Stimulated activated CD8-positive, alpha-beta memory T cell treated with anti-CD3 and anti-CD28 coated beads, Interleukin-7, amount 100 ng/mL, for 1 hour (primary cell): ENCODE data around the gene QSER1.
"Not testable (repeated sequence)": the region's sequence is repeated elsewhere in the genome, so short reads cannot be mapped to it uniquely, and the experiment has no call there.

Experiments
- DNase-seq, 2 donors: peaks; one replicate each; pipeline ENCODE4 v3.0.0-alpha.2; 2020; ENCODE audit warnings: low read depth in 2 of 2

Gene QSER1

GRCh38 chr11:32892355-32893092 lies at the start of gene QSER1:
Gene QSER1 (plus strand): TSS chr11:32892811. CDS start chr11:32893126, 315 bp downstream.
- peak; percentile 36 to 41 for DNase-seq

- DNase-seq, result no peak
Measured at GRCh38 chr11:32843544-32843943, 49.1 kb upstream of the QSER1 start.

- DNase-seq, result no peak
Measured at GRCh38 chr11:32847511-32847910, 45.1 kb upstream of the QSER1 start.

GRCh38 chr11:32849761-32850160 lies 42.9 kb upstream of the QSER1 start:
- DNase-seq, result no peak

GRCh38 chr11:32851251-32851650 lies 41.4 kb upstream of the QSER1 start:
- DNase-seq, result no peak

- no peak for DNase-seq
Measured at GRCh38 chr11:32852207-32852606, 40.4 kb upstream of the QSER1 start.

- no peak for DNase-seq
Measured at GRCh38 chr11:32855601-32856000, 37.0 kb upstream of the QSER1 start.

GRCh38 chr11:32858731-32859130 lies 33.9 kb upstream of the QSER1 start:
- no peak for DNase-seq

- no peak for DNase-seq
Measured at GRCh38 chr11:32861850-32862577, 30.6 kb upstream of the QSER1 start.

GRCh38 chr11:32864555-32864954 lies 28.1 kb upstream of the QSER1 start:
- DNase-seq, result no peak

GRCh38 chr11:32868752-32869151 lies 23.9 kb upstream of the QSER1 start:
- DNase-seq, result not testable (repeated sequence)

GRCh38 chr11:32870676-32871075 lies 21.9 kb upstream of the QSER1 start:
- DNase-seq, result no peak

GRCh38 chr11:32874132-32874531 lies 18.5 kb upstream of the QSER1 start:
- no peak for DNase-seq

GRCh38 chr11:32881286-32881685 lies 11.3 kb upstream of the QSER1 start:
- DNase-seq, result no peak

GRCh38 chr11:32883421-32883820 lies 9.2 kb upstream of the QSER1 start:
- no peak for DNase-seq

- DNase-seq, result no peak
Measured at GRCh38 chr11:32884023-32884422, 8.6 kb upstream of the QSER1 start.

GRCh38 chr11:32884770-32885384 lies 7.7 kb upstream of the QSER1 start:
- DNase-seq, result no peak

- DNase-seq, result no peak
Measured at GRCh38 chr11:32885556-32885955, 7.1 kb upstream of the QSER1 start.

- DNase-seq, result no peak
Measured at GRCh38 chr11:32886180-32886579, 6.4 kb upstream of the QSER1 start.

- DNase-seq, result not testable (repeated sequence)
Measured at GRCh38 chr11:32887707-32888383, 4.8 kb upstream of the QSER1 start.

- not testable (repeated sequence) for DNase-seq
Measured at GRCh38 chr11:32888384-32888710, 4.3 kb upstream of the QSER1 start.

GRCh38 chr11:32888805-32889204 lies 3.8 kb upstream of the QSER1 start:
- DNase-seq, result no peak
